DND-41 (cell line): ENCODE measurements around the gene STIMATE.

Experiments used
- ATAC-seq: fragments of 200-7000 bp; cut with Tn5 transposase; 3 replicates; pipeline ENCODE4 v1.9.1; 2021; ENCODE audit warnings: low read depth; ENCODE audit not compliant: insufficient read depth
- DNase-seq: peaks from one replicate; pipeline ENCODE4 v3.0.0-alpha.2; 2020
- H2AFZ ChIP-seq: 2 replicates; pipeline ENCODE4 v1.6.0; 2012; ENCODE audit warnings: low read depth, low read length
- H3K27ac ChIP-seq: 2 replicates; pipeline ENCODE4 v1.5.1; 2012; ENCODE audit warnings: low read length, inconsistent platforms
- H3K27me3 ChIP-seq: fragments of 200-600 bp; sonication (generic); 2 replicates; pipeline ENCODE4 v1.6.0; 2012; ENCODE audit warnings: low read length, mild to moderate bottlenecking, inconsistent platforms; ENCODE audit not compliant: insufficient read depth, poor library complexity
- H3K36me3 ChIP-seq: 2 replicates; pipeline ENCODE4 v1.5.1; 2012; ENCODE audit warnings: low read length, inconsistent platforms; ENCODE audit not compliant: insufficient read depth
- H3K4me1 ChIP-seq: 2 replicates; pipeline ENCODE4 v1.5.1; 2012; ENCODE audit warnings: mild to moderate bottlenecking, low read length; ENCODE audit not compliant: insufficient read depth
- H3K4me2 ChIP-seq: 2 replicates; pipeline ENCODE4 v1.6.0; 2012; ENCODE audit warnings: mild to moderate bottlenecking, moderate library complexity, low read length, inconsistent platforms; ENCODE audit not compliant: insufficient read depth
- H3K4me3 ChIP-seq, 2 experiments: fragments of 200-600 bp in 1 of 2; shearing (Covaris generic) in 1 of 2; 2 replicates each; pipeline ENCODE4 v1.5.1; 2012 to 2016; ENCODE audit warnings: inconsistent platforms in 2 of 2, low read length in 2 of 2, mild to moderate bottlenecking in 2 of 2, low read depth in 1 of 2, moderate library complexity in 1 of 2
- H3K79me2 ChIP-seq: 2 replicates; pipeline ENCODE4 v1.6.0; 2012; ENCODE audit warnings: low read length, inconsistent platforms; ENCODE audit not compliant: insufficient read depth
- H3K9ac ChIP-seq: 2 replicates; pipeline ENCODE4 v1.6.0; 2012; ENCODE audit warnings: low read depth, mild to moderate bottlenecking, inconsistent platforms, low read length, moderate library complexity
- H3K9me3 ChIP-seq: 2 replicates; pipeline ENCODE4 v1.5.1; 2012; ENCODE audit warnings: low read length, moderate library complexity, mild to moderate bottlenecking, inconsistent platforms; ENCODE audit not compliant: insufficient read depth, severe bottlenecking
- H4K20me1 ChIP-seq: 2 replicates; pipeline ENCODE4 v1.6.0; 2012; ENCODE audit warnings: low read length; ENCODE audit not compliant: insufficient read depth
- CTCF ChIP-seq: IDR thresholded peaks from 2 replicates; pipeline ENCODE4 v1.5.1; 2012; ENCODE audit warnings: borderline replicate concordance, low read length, moderate library complexity, mild to moderate bottlenecking; ENCODE audit not compliant: poor library complexity, severe bottlenecking; ENCODE audit errors: extremely low read depth
- EZH2 ChIP-seq: IDR thresholded peaks from 3 replicates; pipeline ENCODE4 v1.6.1; 2012; ENCODE audit warnings: borderline replicate concordance, low read depth, mild to moderate bottlenecking, moderate library complexity, low read length, inconsistent platforms; ENCODE audit not compliant: severe bottlenecking

The STIMATE gene

GRCh38 chr3:52897130-52898122 lies at the start of gene STIMATE:
Gene STIMATE, minus strand, starts transcription at chr3:52897548. Its CDS starts 98 bp downstream, at chr3:52897450.
- peak within 1 kb of the TSS; percentile 79 for H2AFZ ChIP-seq
- H3K79me2 ChIP-seq = peaks cover 27% of the 10 kb centered on the region
- H3K36me3 ChIP-seq = peaks cover 15% of the 10 kb centered on the region; the same call in 1 of the 2 replicates
- DNase-seq = peak; percentile 90
- peak within 1 kb of the TSS; percentile 90 for H3K4me2 ChIP-seq
- peak within 1 kb of the TSS; percentile 45 for H3K27ac ChIP-seq
- H3K9ac ChIP-seq = peak within 1 kb of the TSS; percentile 70
- peaks cover 6% of the 10 kb centered on the region; the same call in 1 of the 2 replicates for H4K20me1 ChIP-seq
- peak; percentile 97 for ATAC-seq
- TF ChIP-seq EZH2 (no peak), CTCF (no peak)
- H3K9me3 ChIP-seq = no peaks in the 10 kb centered on the region
- H3K4me1 ChIP-seq = peaks cover 30% of the 10 kb centered on the region
- no peaks in the 10 kb centered on the region for H3K27me3 ChIP-seq
- H3K4me3 ChIP-seq = peak within 1 kb of the TSS; percentile 37 to 70; a peak in 3 of 4 replicates

GRCh38 chr3:52939600-52939999 lies 42.3 kb upstream of the STIMATE start:
- no peak overlapping the region for H3K4me3 ChIP-seq
- TF ChIP-seq EZH2 = no peak
- no peak for TF ChIP-seq CTCF
- ATAC-seq (no peak), DNase-seq (no peak)
- H3K9ac ChIP-seq = no peak overlapping the region
- no peaks in the 10 kb centered on the region for H3K9me3 ChIP-seq
- H3K79me2 ChIP-seq = no peaks in the 10 kb centered on the region
- no peaks in the 10 kb centered on the region for H4K20me1 ChIP-seq
- no peaks in the 10 kb centered on the region for H3K27me3 ChIP-seq
- no peak overlapping the region for H2AFZ ChIP-seq
- no peaks in the 10 kb centered on the region for H3K4me1 ChIP-seq
- no peak overlapping the region for H3K27ac ChIP-seq
- H3K4me2 ChIP-seq = no peak overlapping the region
- peaks cover 52% of the 10 kb centered on the region for H3K36me3 ChIP-seq

GRCh38 chr3:52934630-52935530 lies 37.5 kb upstream of the STIMATE start:
- no peak overlapping the region for H3K4me2 ChIP-seq
- H4K20me1 ChIP-seq = no peaks in the 10 kb centered on the region
- H3K79me2 ChIP-seq = no peaks in the 10 kb centered on the region
- peak; percentile 33 for DNase-seq
- H3K4me3 ChIP-seq = no peak overlapping the region
- H3K9ac ChIP-seq = no peak overlapping the region
- H3K9me3 ChIP-seq = no peaks in the 10 kb centered on the region
- H3K27ac ChIP-seq = no peak overlapping the region
- H3K4me1 ChIP-seq = no peaks in the 10 kb centered on the region
- ATAC-seq = peak; percentile 82
- no peaks in the 10 kb centered on the region for H3K27me3 ChIP-seq
- H3K36me3 ChIP-seq = peaks cover 53% of the 10 kb centered on the region
- H2AFZ ChIP-seq = no peak overlapping the region
- no peak for TF ChIP-seq EZH2
- peak; percentile 65 for TF ChIP-seq CTCF
